Mucosa of descending colon (tissue), 3 donors: ENCODE measurements around the gene ADAM19. TPM values are rescaled to one million over a fixed set of nuclear protein-coding genes. Genes with fewer than 3 reads are reported as not detected.

Experiments
- ATAC-seq: fragments of 200-7000 bp; cut with Tn5 transposase; one replicate; pipeline ENCODE4 v1.9.1; 2020; ENCODE audit warnings: mild to moderate bottlenecking, moderate library complexity
- DNase-seq, 3 donors: peaks; one replicate each; pipeline ENCODE4 v3.0.0-alpha.2; 2020
- H3K36me3 ChIP-seq: fragments of 200-600 bp; one replicate; pipeline ENCODE4 v1.8.0; 2021; ENCODE audit warnings: low read depth, mild to moderate bottlenecking
- H3K4me1 ChIP-seq: fragments of 200-600 bp; one replicate; pipeline ENCODE4 v1.8.0; 2021; ENCODE audit warnings: low read depth, mild to moderate bottlenecking
- H3K4me3 ChIP-seq: fragments of 200-600 bp; one replicate; pipeline ENCODE4 v1.8.0; 2021; ENCODE audit warnings: mild to moderate bottlenecking
- H3K9me3 ChIP-seq: fragments of 200-600 bp; one replicate; pipeline ENCODE4 v1.8.0; 2021; ENCODE audit warnings: mild to moderate bottlenecking
- CTCF ChIP-seq: fragments of 200-600 bp; IDR thresholded peaks from one replicate; pipeline ENCODE4 v1.8.0; 2022; ENCODE audit warnings: antibody characterized with exemption, mild to moderate bottlenecking
- intact Hi-C, 2 donors: fragments of 100-400 bp; cut with DNase I in 1 of 2; cut with micrococcal nuclease in 1 of 2; formaldehyde crosslinking; loops; one replicate each; pipeline versions ENCODE4 v1.11.0 to v1.11.1; 2022; cut with DNase I, micrococcal nuclease
- total RNA-seq, 3 donors: library from RNA; stranded (reverse); fragmentation: NEBNext Ultra II Directional in 2 of 3; extraction: Animal tissue kit (Norgen Biotek cat#: 25700) in 2 of 3; gene quantifications; one replicate each; pipeline versions ENCODE4 v1.2.1 to v1.2.4, GENCODE V29; 2021 to 2023
- donor health status: DM: no; HTN: no; CAD: no; lungs with moderate emphysema.
- donor health status: DM: no; HTN: no; CAD: no.
- donor health status: DM: no; HTN: yes; CAD: no.

Gene ADAM19
- total RNA-seq, 3 donors from 2014 or later = 6.4 to 32.6 (median 8.9) TPM

GRCh38 chr5:157514974-157515373 lies 60.6 kb downstream of the ADAM19 start:
- DNase-seq (no peak), ATAC-seq (no peak)
- intact Hi-C loops = no loop called here
- no peak overlapping the region for H3K4me3 ChIP-seq
- H3K36me3 ChIP-seq = no peaks in the 10 kb centered on the region
- no peak for TF ChIP-seq CTCF
- peaks cover 4% of the 10 kb centered on the region for H3K4me1 ChIP-seq
- no peaks in the 10 kb centered on the region for H3K9me3 ChIP-seq

- H3K4me3 ChIP-seq = no peak overlapping the region
- no peak for TF ChIP-seq CTCF
- no peaks in the 10 kb centered on the region for H3K9me3 ChIP-seq
- ATAC-seq (peak; percentile 50), DNase-seq (peak in 2 of 3 donors; percentile 52 to 63)
- peaks cover 4% of the 10 kb centered on the region for H3K4me1 ChIP-seq
- intact Hi-C loops = no loop called here
- no peaks in the 10 kb centered on the region for H3K36me3 ChIP-seq
These were observed 62.4 kb downstream of the ADAM19 start for GRCh38 chr5:157513182-157513581.

- intact Hi-C loops = no loop called here
These were observed 63.6 kb downstream of the ADAM19 start for GRCh38 chr5:157511651-157512644.

GRCh38 chr5:157510682-157511081 lies 64.9 kb downstream of the ADAM19 start:
- DNase-seq (no peak), ATAC-seq (no peak)
- TF ChIP-seq CTCF = no peak
- Histone ChIP-seq H3K4me1 (peaks cover 8% of the 10 kb centered on the region), H3K4me3 (no peak overlapping the region), H3K9me3 (no peaks in the 10 kb centered on the region), H3K36me3 (no peaks in the 10 kb centered on the region)
- intact Hi-C loops = no loop called here

More at GRCh38 chr5:157511651-157512644, 63.6 kb downstream of the ADAM19 start:
- Histone ChIP-seq H3K4me1 (peaks cover 10% of the 10 kb centered on the region), H3K9me3 (no peaks in the 10 kb centered on the region), H3K4me3 (no peak overlapping the region), H3K36me3 (no peaks in the 10 kb centered on the region)
- DNase-seq (peak; percentile 74 to 87 (median 78)), ATAC-seq (peak; percentile 77)
- TF ChIP-seq CTCF = no peak

- intact Hi-C loops = no loop called here
These were observed 66.0 kb downstream of the ADAM19 start for GRCh38 chr5:157509587-157509986.

More at GRCh38 chr5:157509587-157509986, 66.0 kb downstream of the ADAM19 start:
- no peak for TF ChIP-seq CTCF
- peaks cover 8% of the 10 kb centered on the region for H3K4me1 ChIP-seq
- DNase-seq (no peak), ATAC-seq (no peak)
- no peak overlapping the region for H3K4me3 ChIP-seq
- no peaks in the 10 kb centered on the region for H3K36me3 ChIP-seq
- H3K9me3 ChIP-seq = no peaks in the 10 kb centered on the region
